PC-3 (cell line): ENCODE measurements around the gene PEX13. TPM values are rescaled to one million over a fixed set of nuclear protein-coding genes. Genes with fewer than 3 reads are reported as not detected.

Experiments used
- ATAC-seq: fragments of 200-7000 bp; cut with Tn5 transposase; 2 replicates; pipeline ENCODE4 v1.9.1; 2020; ENCODE audit warnings: mild to moderate bottlenecking, moderate library complexity
- BruUV-seq: library from RNA; stranded (reverse); fragments of 400-500 nt; replicated peaks from 2 replicates; lab custom pipeline; 2021; lab: Mats Ljungman, UMichigan
- CTCF ChIA-PET: fragments of 300-600 bp; sonication (Branson Sonifier 250); formaldehyde crosslinking; loops from one replicate; lab custom pipeline; 2022; ENCODE audit warnings: antibody characterized with exemption; lab: Charles Lee
- POLR2A ChIA-PET: fragments of 300-600 bp; sonication (Branson Sonifier 250); formaldehyde crosslinking; loops from one replicate; lab custom pipeline; 2022; ENCODE audit warnings: antibody characterized with exemption; ENCODE audit not compliant: unreplicated experiment; lab: Charles Lee
- DNase-seq: peaks from one replicate; pipeline ENCODE4 v3.0.0-alpha.2; 2015
- H2AFZ ChIP-seq: fragments of 300-600 bp; sonication (generic); 2 replicates; pipeline ENCODE4 v1.6.0; 2016; ENCODE audit warnings: antibody characterized with exemption, low read length
- H3F3A ChIP-seq: fragments of 300-600 bp; sonication (generic); one replicate; pipeline ENCODE4 v1.6.0; 2017; ENCODE audit warnings: antibody characterized with exemption, low read length, control low read depth, mild to moderate bottlenecking; ENCODE audit not compliant: unreplicated experiment
- H3K27ac ChIP-seq: fragments of 300-600 bp; sonication (generic); 2 replicates; pipeline ENCODE4 v1.5.1; 2016; ENCODE audit warnings: mild to moderate bottlenecking, low read length
- H3K27me3 ChIP-seq: fragments of 300-600 bp; sonication (generic); 2 replicates; pipeline ENCODE4 v1.6.1; 2016; ENCODE audit warnings: low read length, mixed read lengths
- H3K36me3 ChIP-seq: fragments of 300-600 bp; sonication (generic); 2 replicates; pipeline ENCODE4 v1.6.1; 2016; ENCODE audit warnings: low read depth, mixed run types, low read length, mixed read lengths
- H3K4me1 ChIP-seq: fragments of 300-600 bp; sonication (generic); 2 replicates; pipeline ENCODE4 v1.5.1; 2016; ENCODE audit warnings: low read length; ENCODE audit not compliant: insufficient read depth
- H3K4me2 ChIP-seq: fragments of 300-600 bp; sonication (generic); 2 replicates; pipeline ENCODE4 v1.6.0; 2016; ENCODE audit warnings: low read length
- H3K4me3 ChIP-seq: fragments of 300-600 bp; sonication (generic); 2 replicates; pipeline ENCODE4 v1.5.1; 2016; ENCODE audit warnings: mild to moderate bottlenecking, low read length, mixed read lengths
- H3K79me2 ChIP-seq: fragments of 300-600 bp; sonication (generic); 2 replicates; pipeline ENCODE4 v1.6.1; 2017; ENCODE audit warnings: low read length, mixed read lengths
- H3K9ac ChIP-seq: fragments of 300-600 bp; sonication (generic); 2 replicates; pipeline ENCODE4 v1.6.0; 2016; ENCODE audit warnings: mild to moderate bottlenecking, low read length
- H3K9me2 ChIP-seq: fragments of 300-600 bp; sonication (generic); replicated peaks from 2 replicates; pipeline ENCODE4 v1.6.1; 2016; ENCODE audit warnings: mixed run types, low read length, mixed read lengths
- H3K9me3 ChIP-seq: fragments of 300-600 bp; sonication (generic); 2 replicates; pipeline ENCODE4 v1.6.1; 2016; ENCODE audit warnings: low read length, mixed read lengths
- H4K20me1 ChIP-seq: fragments of 300-600 bp; sonication (generic); 2 replicates; pipeline ENCODE4 v1.6.1; 2016; ENCODE audit warnings: low read length, mixed read lengths
- EZH2 ChIP-seq: fragments of 300-600 bp; sonication (generic); IDR thresholded peaks from one replicate; pipeline ENCODE4 v1.6.1; 2017; ENCODE audit warnings: antibody characterized with exemption, mild to moderate bottlenecking, low read length; ENCODE audit not compliant: unreplicated experiment
- EZH2phosphoT487 ChIP-seq: fragments of 300-600 bp; sonication (generic); IDR thresholded peaks from 2 replicates; pipeline ENCODE4 v1.6.1; 2018; ENCODE audit warnings: mild to moderate bottlenecking, antibody characterized with exemption, low read length, borderline replicate concordance
- intact Hi-C: fragments of 100-400 bp; cut with micrococcal nuclease; formaldehyde crosslinking; loops from 2 replicates; pipeline ENCODE4 v1.9.0; 2023
- total RNA-seq: library from RNA; depleted of rRNA; stranded (reverse); fragments of >200 nt; gene quantifications from 2 replicates; pipeline ENCODE4 v1.2.3, GENCODE V29; 2014
- TF ChIP-seq, protein P1 (sequence below): fragments of 300-600 bp; sonication (generic); conservative IDR thresholded peaks from 2 replicates; pipeline ENCODE4 v1.5.1; 2017; ENCODE audit warnings: antibody characterized with exemption, low read depth, mild to moderate bottlenecking, low read length

The PEX13 gene
- total RNA-seq, 1 experiment from 2014 or later = 37.7 TPM

- Histone ChIP-seq H2AFZ (no peak overlapping the region), H3K27me3 (no peaks in the 10 kb centered on the region), H3K4me2 (no peak overlapping the region), H3K79me2 (no peaks in the 10 kb centered on the region), H3K4me1 (peaks cover 8% of the 10 kb centered on the region), H4K20me1 (no peaks in the 10 kb centered on the region), H3K4me3 (no peak overlapping the region), H3K9me2 (no peaks in the 10 kb centered on the region), H3K9me3 (peaks cover 12% of the 10 kb centered on the region; the same call in 1 of the 2 replicates), H3K36me3 (0 out of 2 replicates have a peak, but pooled peaks cover 3% of the 10 kb centered on the region), H3K27ac (no peak overlapping the region), H3F3A (no peaks in the 10 kb centered on the region), H3K9ac (no peak overlapping the region)
- DNase-seq = no peak
- ChIA-PET POLR2A (no interaction called here), CTCF (no interaction called here)
- ATAC-seq = no peak
- BruUV-seq = no TSS peak
- intact Hi-C loops = no loop called here
- TF ChIP-seq, protein P1, sequence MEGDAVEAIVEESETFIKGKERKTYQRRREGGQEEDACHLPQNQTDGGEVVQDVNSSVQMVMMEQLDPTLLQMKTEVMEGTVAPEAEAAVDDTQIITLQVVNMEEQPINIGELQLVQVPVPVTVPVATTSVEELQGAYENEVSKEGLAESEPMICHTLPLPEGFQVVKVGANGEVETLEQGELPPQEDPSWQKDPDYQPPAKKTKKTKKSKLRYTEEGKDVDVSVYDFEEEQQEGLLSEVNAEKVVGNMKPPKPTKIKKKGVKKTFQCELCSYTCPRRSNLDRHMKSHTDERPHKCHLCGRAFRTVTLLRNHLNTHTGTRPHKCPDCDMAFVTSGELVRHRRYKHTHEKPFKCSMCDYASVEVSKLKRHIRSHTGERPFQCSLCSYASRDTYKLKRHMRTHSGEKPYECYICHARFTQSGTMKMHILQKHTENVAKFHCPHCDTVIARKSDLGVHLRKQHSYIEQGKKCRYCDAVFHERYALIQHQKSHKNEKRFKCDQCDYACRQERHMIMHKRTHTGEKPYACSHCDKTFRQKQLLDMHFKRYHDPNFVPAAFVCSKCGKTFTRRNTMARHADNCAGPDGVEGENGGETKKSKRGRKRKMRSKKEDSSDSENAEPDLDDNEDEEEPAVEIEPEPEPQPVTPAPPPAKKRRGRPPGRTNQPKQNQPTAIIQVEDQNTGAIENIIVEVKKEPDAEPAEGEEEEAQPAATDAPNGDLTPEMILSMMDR = no peak
- TF ChIP-seq EZH2 = no peak
- no peak for TF ChIP-seq EZH2phosphoT487
Observed at GRCh38 chr2:60991644-60992043, 25.9 kb upstream of the PEX13 start.

DNA sequence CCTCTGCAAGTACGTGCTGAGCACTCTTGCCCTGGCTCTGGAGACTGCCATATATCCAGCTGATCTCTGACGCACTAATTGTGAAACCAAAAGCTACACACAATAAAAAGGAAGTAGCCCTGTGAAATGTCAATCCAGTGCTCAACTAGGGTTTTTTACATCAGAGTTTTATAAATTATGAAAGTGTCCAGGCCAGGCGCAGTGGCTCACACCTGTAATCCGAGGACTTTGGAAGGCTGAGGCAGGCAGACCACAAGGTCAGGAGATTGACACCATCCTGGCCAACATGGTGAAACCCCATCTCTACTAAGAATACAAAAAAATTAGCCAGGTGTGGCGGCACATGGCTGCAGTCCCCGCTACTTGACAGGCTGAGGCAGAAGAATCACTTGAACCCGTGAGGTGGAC lies 24.5 kb upstream of the PEX13 start:
- Histone ChIP-seq H2AFZ (no peak overlapping the region), H3K4me3 (no peak overlapping the region), H3K9me2 (no peaks in the 10 kb centered on the region), H3F3A (no peaks in the 10 kb centered on the region), H3K4me2 (no peak overlapping the region), H3K79me2 (no peaks in the 10 kb centered on the region), H3K27ac (no peak overlapping the region), H3K9me3 (peaks cover 12% of the 10 kb centered on the region; the same call in 1 of the 2 replicates), H3K4me1 (peaks cover 8% of the 10 kb centered on the region), H3K27me3 (no peaks in the 10 kb centered on the region), H4K20me1 (no peaks in the 10 kb centered on the region), H3K9ac (no peak overlapping the region), H3K36me3 (0 out of 2 replicates have a peak, but pooled peaks cover 3% of the 10 kb centered on the region)
- ChIA-PET POLR2A (interaction anchor here (0.6 kb wide), 1 partner anchor 143 kb away, joined by 4 read pairs; no protein-coding TSS in a partner anchor), CTCF (no interaction called here)
- TF ChIP-seq EZH2phosphoT487 (no peak), EZH2 (no peak)
- TF ChIP-seq, protein P1 = no peak
- no peak for DNase-seq
- no TSS peak for BruUV-seq
- ATAC-seq = no peak
- intact Hi-C loops = no loop called here

- no peaks in the 10 kb centered on the region for H3K27me3 ChIP-seq
- H3K27ac ChIP-seq = no peak overlapping the region
- no peak overlapping the region for H2AFZ ChIP-seq
- BruUV-seq = no TSS peak
- DNase-seq = no peak
- H3K9me3 ChIP-seq = peaks cover 12% of the 10 kb centered on the region; the same call in 1 of the 2 replicates
- no peaks in the 10 kb centered on the region for H3F3A ChIP-seq
- POLR2A ChIA-PET = interaction anchor here (0.9 kb wide), 1 partner anchor 17 kb away, joined by 7 read pairs; no protein-coding TSS in a partner anchor
- intact Hi-C loops = no loop called here
- CTCF ChIA-PET = no interaction called here
- no peak for ATAC-seq
- no peak overlapping the region for H3K4me3 ChIP-seq
- H4K20me1 ChIP-seq = no peaks in the 10 kb centered on the region
- no peaks in the 10 kb centered on the region for H3K9me2 ChIP-seq
- no peaks in the 10 kb centered on the region for H3K79me2 ChIP-seq
- H3K36me3 ChIP-seq = 0 out of 2 replicates have a peak, but pooled peaks cover 3% of the 10 kb centered on the region
- TF ChIP-seq EZH2phosphoT487 (no peak), EZH2 (no peak)
- TF ChIP-seq, protein P1 = no peak
- H3K4me2 ChIP-seq = no peak overlapping the region
- no peak overlapping the region for H3K9ac ChIP-seq
- peaks cover 4% of the 10 kb centered on the region for H3K4me1 ChIP-seq
Observed at GRCh38 chr2:60994131-60994530, 23.4 kb upstream of the PEX13 start.
